Effector memory CD8-positive, alpha-beta T cell (primary cell): Measurements from ENCODE around the gene CYP3A5.
A peak's percentile ranks its signal among the peaks of the same experiment; 100 is the strongest.
"Not testable (repeated sequence)": the region's sequence is repeated elsewhere in the genome, so short reads cannot be mapped to it uniquely, and the experiment has no call there.

ENCODE experiments used
- ATAC-seq: fragments of 150-1000 bp; cut with Tn5 transposase; replicated peaks from 2 replicates; pipeline ENCODE4 v1.10.0; 2021; ENCODE audit warnings: mild to moderate bottlenecking, moderate library complexity
- DNase-seq, 3 experiments: peaks; one replicate each; pipeline ENCODE4 v3.0.0; 2021
- H3K27ac Mint-ChIP-seq, 2 donors: one replicate each; pipeline ENCODE4 v1.8.0; 2022; ENCODE audit warnings: mild to moderate bottlenecking in 2 of 2, mixed read lengths in 2 of 2, moderate library complexity in 2 of 2
- H3K27me3 Mint-ChIP-seq, 2 donors: one replicate each; pipeline ENCODE4 v1.8.0; 2022; ENCODE audit warnings: mixed read lengths in 2 of 2
- H3K36me3 Mint-ChIP-seq: one replicate; pipeline ENCODE4 v1.8.0; 2022; ENCODE audit warnings: mild to moderate bottlenecking, moderate library complexity, mixed read lengths; ENCODE audit not compliant: insufficient read depth
- H3K4me1 Mint-ChIP-seq, 2 donors: one replicate each; pipeline ENCODE4 v1.8.0; 2022; ENCODE audit warnings: low read depth in 2 of 2, mixed read lengths in 2 of 2
- H3K4me3 Mint-ChIP-seq, 2 donors: one replicate each; pipeline ENCODE4 v1.8.0; 2022; ENCODE audit warnings: mild to moderate bottlenecking in 2 of 2, mixed read lengths in 2 of 2, moderate library complexity in 2 of 2
- H3K9me3 Mint-ChIP-seq, 2 donors: one replicate each; pipeline ENCODE4 v1.8.0; 2022; ENCODE audit warnings: mixed read lengths in 2 of 2

Gene CYP3A5

DNA sequence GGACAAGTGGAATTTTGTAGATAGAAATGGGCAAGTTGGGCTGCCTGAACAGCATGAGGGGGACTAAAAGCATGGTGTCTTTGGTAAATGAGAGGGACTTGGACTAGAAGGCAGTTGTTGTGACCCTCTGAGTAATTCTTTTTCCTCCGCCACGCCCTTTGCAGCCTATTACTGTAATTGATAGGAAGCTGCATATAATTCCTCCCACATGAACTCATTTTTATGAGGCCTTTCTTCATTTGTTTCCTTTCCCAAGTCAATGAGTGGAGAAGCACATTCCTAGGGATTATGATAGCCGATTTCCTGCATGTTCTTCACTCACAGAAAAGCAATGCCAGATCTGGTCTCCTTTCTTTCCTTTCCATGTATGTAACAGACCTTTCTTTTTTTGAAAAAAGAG lies 35.4 kb downstream of the CYP3A5 start:
- H3K27me3 Mint-ChIP-seq: no peaks in the 10 kb centered on the region
- H3K4me3 Mint-ChIP-seq: no peak overlapping the region
- DNase-seq (no peak), ATAC-seq (no peak)
- peaks cover 3 to 11% of the 10 kb centered on the region in 2 donors for H3K4me1 Mint-ChIP-seq
- no peak overlapping the region for H3K27ac Mint-ChIP-seq
- H3K9me3 Mint-ChIP-seq: no peaks in the 10 kb centered on the region
- peaks cover 3% of the 10 kb centered on the region for H3K36me3 Mint-ChIP-seq

DNA sequence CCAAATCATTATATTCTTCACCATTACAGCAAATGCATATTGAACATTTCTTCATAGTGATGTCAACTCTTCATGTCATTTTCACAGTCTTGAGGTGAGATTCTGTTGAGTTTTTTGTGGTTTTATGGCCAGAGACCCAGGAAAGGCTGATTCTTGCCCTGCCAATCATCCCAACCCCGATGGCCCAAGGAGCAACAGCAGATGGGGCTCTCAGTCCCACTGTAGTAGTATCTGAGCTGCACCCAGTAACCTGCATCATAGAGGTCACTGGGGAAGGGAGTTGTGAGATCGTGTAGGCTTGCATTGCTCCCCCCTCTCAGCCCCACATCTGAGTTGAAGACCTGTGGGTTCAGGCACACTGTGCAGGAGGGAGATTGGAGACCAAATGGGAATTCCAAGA lies 36.3 kb downstream of the CYP3A5 start:
- no peak overlapping the region for H3K4me3 Mint-ChIP-seq
- H3K4me1 Mint-ChIP-seq: peaks cover 3 to 11% of the 10 kb centered on the region in 2 donors
- no peaks in the 10 kb centered on the region for H3K9me3 Mint-ChIP-seq
- no peak for ATAC-seq
- DNase-seq: no peak
- H3K27me3 Mint-ChIP-seq: no peaks in the 10 kb centered on the region
- peaks cover 3% of the 10 kb centered on the region for H3K36me3 Mint-ChIP-seq
- no peak overlapping the region for H3K27ac Mint-ChIP-seq

DNA sequence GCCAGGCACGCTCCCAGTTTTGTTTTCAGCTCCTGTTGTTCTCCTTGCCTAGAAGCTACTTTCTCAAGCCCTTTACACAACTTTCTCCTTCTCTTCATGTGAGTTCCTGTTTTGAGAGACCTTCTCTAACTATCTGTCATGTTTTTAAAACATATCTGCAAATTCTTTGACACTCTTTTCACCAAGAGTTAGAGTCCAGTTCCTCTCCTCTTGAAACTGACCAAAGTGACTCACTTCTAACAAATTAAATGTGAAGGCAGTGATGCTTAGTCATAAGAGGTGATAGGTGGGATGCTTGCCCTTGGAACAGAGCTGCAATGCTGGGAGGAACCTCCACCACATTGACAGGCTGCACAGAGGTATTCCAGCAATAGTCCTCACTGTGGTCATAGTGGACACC lies 37.8 kb downstream of the CYP3A5 start:
- no peaks in the 10 kb centered on the region for H3K36me3 Mint-ChIP-seq
- no peaks in the 10 kb centered on the region for H3K27me3 Mint-ChIP-seq
- ATAC-seq (no peak), DNase-seq (no peak)
- H3K4me1 Mint-ChIP-seq: peaks cover 3 to 11% of the 10 kb centered on the region in 2 donors
- H3K9me3 Mint-ChIP-seq: no peaks in the 10 kb centered on the region
- H3K4me3 Mint-ChIP-seq: no peak overlapping the region
- H3K27ac Mint-ChIP-seq: no peak overlapping the region

DNA sequence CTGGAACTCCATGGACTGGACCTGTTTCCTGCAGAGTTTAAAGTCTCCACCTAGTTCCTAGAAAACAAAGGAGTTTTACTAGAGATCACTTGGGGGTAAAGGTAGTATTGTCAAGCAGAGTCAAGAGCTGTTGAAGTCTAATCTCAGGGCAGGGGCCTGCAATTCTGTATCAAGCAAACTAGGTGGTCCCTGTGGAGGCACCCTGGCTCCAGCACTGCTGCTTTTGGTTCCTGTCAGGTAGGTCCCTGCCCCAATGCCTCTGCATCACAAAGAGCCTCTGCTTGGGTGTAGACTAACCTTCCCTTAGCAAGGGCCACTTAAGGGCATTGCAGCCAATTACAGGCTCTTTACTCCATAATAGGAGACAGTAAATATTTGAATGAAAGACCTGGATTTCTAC lies 40.5 kb downstream of the CYP3A5 start:
- no peaks in the 10 kb centered on the region for H3K4me1 Mint-ChIP-seq
- H3K9me3 Mint-ChIP-seq: no peaks in the 10 kb centered on the region
- DNase-seq: no peak
- no peaks in the 10 kb centered on the region for H3K27me3 Mint-ChIP-seq
- ATAC-seq: no peak
- no peak overlapping the region for H3K4me3 Mint-ChIP-seq
- H3K36me3 Mint-ChIP-seq: no peaks in the 10 kb centered on the region
- H3K27ac Mint-ChIP-seq: peak overlapping the region in 1 of 2 donors; percentile 22

DNA sequence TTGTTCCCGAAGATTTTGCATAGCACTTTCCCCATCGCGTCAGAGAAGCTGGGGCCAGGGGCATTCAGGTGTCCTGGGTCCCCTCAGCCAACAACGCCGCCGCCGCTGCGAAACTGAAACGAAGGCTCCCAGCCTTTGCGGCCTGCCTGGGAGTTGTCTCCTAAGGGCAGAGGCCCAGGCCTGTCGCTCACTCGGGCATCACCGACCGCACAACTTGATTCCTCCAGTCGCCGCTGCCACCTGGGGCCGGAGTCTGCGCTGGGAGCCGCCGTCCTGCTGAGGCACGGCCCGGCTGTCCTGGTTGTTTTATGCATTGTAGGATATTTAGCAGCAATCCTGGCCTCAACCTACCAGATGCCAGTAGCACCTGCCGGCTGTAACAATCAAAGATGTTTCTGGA lies 41.1 kb downstream of the CYP3A5 start:
- DNase-seq (no peak), ATAC-seq (no peak)
- Mint-ChIP-seq H3K4me1 (no peaks in the 10 kb centered on the region), H3K27me3 (no peaks in the 10 kb centered on the region), H3K36me3 (no peaks in the 10 kb centered on the region), H3K9me3 (no peaks in the 10 kb centered on the region), H3K4me3 (no peak overlapping the region), H3K27ac (no peak overlapping the region)

DNA sequence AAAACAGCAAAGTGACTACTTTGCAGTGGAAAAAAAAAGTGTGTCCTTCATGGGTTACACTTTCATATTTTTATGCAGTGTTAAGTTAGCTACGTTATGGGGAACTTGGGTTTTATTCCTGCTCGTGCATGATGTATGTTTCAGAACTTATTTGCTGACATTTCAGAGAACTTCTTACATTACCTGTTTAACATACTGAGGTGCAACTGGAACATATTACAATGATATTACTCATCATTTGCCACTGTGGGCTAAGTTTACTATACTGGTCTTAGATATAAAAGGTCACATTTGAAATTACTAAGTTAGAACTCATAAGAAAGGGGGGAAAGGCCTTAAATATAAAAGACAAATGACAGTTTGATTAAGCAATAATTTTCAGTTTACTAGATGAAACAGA lies 42.4 kb downstream of the CYP3A5 start:
- H3K27me3 Mint-ChIP-seq, ATAC-seq, H3K4me1 Mint-ChIP-seq, H3K36me3 Mint-ChIP-seq, H3K4me3 Mint-ChIP-seq, DNase-seq, H3K9me3 Mint-ChIP-seq: not testable (repeated sequence)
- peak overlapping the region; percentile 28 to 39 for H3K27ac Mint-ChIP-seq

DNA sequence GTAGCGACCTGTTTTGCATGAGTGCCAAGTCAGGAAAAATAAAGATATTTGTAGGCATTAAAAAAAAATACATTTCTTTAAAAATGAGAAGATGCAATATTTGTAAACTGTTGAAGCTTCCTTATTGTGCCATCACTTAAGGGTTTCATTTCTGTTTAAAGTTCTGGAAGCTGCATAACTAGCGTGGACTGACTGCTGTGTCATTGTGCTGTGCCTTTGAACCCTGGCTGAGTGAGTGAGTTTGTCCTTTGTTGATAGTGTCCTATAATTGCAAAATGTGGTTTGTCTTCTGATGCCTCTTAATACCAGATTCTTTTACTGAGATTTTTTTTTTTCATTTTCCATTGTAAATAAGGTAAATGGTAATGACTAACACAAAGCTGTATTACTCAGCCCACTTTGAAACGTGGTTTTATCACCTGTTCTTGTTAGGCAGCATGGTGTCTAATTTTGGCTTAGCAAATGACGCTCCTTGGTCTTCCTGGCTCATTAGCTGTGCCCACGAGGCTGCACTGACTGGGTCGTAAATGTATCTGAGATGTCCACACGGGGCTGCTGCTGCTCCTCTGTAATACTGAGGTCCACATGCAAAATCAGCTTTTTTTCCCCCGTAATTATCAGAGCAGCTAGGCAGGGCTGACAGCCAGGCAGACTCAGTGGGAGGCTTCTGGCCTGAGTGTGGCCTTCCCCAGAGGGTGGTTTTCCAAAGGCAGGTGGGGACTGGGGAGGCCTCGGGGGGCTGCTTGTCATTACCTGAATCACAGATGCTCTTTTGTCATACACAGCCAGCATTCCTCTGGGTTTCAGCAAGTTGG lies 48.3 kb downstream of the CYP3A5 start:
- Mint-ChIP-seq H3K27me3 (no peaks in the 10 kb centered on the region), H3K9me3 (no peaks in the 10 kb centered on the region), H3K4me1 (peaks cover 11 to 16% of the 10 kb centered on the region in 2 donors), H3K27ac (peak overlapping the region; percentile 71 to 74), H3K36me3 (peaks cover 38% of the 10 kb centered on the region), H3K4me3 (no peak overlapping the region)
- DNase-seq: no peak
- peak; percentile 74 for ATAC-seq

DNA sequence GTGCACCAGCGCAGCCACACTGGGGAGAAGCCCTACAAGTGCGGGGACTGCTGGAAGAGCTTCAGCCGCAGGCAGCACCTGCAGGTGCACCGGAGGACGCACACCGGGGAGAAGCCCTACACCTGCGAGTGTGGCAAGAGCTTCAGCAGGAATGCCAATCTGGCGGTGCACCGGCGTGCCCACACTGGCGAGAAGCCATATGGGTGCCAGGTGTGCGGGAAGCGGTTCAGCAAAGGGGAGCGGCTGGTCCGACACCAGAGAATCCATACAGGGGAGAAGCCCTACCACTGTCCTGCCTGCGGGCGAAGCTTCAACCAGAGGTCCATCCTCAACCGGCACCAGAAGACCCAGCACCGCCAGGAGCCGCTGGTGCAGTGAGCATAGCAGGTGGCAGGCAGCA lies 50.2 kb downstream of the CYP3A5 start:
- peaks cover 42% of the 10 kb centered on the region for H3K36me3 Mint-ChIP-seq
- no peaks in the 10 kb centered on the region for H3K9me3 Mint-ChIP-seq
- H3K27me3 Mint-ChIP-seq: no peaks in the 10 kb centered on the region

DNA sequence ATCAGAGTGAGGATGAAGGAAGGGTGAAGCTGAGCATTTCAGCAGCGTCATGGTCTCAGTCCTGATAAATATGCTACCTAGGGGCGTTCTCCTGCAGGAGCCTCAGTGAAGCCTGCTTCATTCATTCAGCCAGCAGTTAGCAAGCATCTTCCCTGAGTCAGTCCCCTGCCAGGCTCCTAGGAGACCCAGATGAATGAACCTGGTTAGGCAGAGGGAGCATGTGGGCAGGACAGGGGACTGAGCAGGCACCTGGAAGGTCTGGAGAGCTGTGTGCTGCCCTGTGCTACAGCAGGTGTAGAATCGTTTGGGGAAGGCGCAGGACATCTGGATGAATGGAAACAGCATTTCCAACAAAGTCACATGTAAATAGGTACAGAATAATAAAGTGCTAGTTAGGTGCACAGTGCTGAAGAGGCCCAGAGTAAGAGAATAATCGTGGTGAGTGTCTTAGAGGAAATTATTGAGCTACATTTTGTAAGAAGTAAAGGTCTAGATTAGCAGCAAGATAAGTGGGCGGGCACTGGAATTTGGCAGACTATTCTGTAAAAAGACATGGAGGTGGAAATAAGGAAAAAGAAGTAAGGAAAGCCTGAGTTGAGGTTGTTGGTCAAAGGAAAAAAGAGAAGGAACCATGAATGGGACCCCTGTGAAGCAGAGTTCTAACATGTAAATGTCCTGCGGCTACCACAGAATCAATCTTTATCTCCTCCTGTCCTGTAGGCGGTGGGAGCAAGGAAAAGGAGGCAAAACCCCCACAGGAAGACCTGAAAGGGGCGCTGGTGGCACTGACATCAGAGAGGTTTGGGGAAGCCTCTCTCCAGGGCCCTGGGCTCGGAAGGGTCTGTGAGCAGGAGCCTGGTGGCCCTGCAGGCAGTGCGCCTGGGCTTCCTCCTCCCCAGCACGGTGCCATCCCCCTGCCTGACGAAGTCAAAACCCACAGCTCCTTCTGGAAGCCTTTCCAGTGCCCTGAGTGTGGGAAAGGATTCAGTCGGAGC lies 51.0 kb downstream of the CYP3A5 start:
- peak overlapping the region in 1 of 2 donors; percentile 6 for H3K27ac Mint-ChIP-seq
- no peaks in the 10 kb centered on the region for H3K27me3 Mint-ChIP-seq
- ATAC-seq (no peak), DNase-seq (no peak)
- peaks cover 31 to 41% of the 10 kb centered on the region in 2 donors for H3K4me1 Mint-ChIP-seq
- peaks cover 51% of the 10 kb centered on the region for H3K36me3 Mint-ChIP-seq
- H3K9me3 Mint-ChIP-seq: no peaks in the 10 kb centered on the region
- H3K4me3 Mint-ChIP-seq: no peak overlapping the region

More for the DNA sequence above, 50.2 kb downstream of the CYP3A5 start:
- no peak for DNase-seq
- Mint-ChIP-seq H3K4me3 (no peak overlapping the region), H3K4me1 (peaks cover 23 to 32% of the 10 kb centered on the region in 2 donors), H3K27ac (no peak overlapping the region)
- no peak for ATAC-seq

DNA sequence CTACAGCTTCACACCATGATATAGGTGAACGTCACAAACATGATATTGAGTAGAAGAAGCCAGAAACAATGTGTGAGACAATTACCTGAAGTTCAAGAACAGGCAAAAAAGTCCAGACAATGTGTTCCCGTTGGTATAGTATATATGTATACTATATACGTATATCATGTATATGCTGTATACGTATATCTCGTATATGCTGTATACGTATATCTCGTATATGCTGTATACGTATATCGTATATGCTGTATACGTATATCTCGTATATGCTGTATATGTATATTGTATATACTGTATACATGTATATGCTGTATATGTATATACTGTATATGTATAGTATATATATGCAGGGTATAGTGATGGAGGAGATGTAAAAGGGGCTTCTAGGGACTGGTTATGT lies 52.3 kb downstream of the CYP3A5 start:
- no peaks in the 10 kb centered on the region for H3K27me3 Mint-ChIP-seq
- DNase-seq (no peak), ATAC-seq (no peak)
- no peak overlapping the region for H3K27ac Mint-ChIP-seq
- H3K9me3 Mint-ChIP-seq: no peaks in the 10 kb centered on the region
- no peak overlapping the region for H3K4me3 Mint-ChIP-seq
- H3K4me1 Mint-ChIP-seq: peaks cover 42 to 49% of the 10 kb centered on the region in 2 donors
- peaks cover 55% of the 10 kb centered on the region for H3K36me3 Mint-ChIP-seq

DNA sequence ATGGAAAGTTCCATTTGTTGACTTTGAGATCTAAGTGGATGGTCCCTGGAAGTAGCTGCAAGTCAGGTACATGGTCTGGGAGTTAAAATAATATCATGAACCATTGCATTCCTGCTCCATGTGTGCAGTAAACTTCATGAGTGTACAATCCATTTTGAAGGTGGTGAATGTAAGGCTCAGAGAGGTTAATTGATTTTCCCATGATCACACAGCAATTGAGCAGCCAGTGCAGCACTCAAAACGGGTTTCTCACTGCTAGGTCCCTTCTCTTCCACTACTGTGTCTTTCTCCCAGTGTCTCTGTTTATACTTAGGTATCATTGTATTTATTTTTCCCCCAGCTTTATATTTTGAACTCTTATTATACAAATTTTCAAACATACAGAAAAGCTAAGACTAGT lies 53.1 kb downstream of the CYP3A5 start:
- H3K4me3 Mint-ChIP-seq: no peak overlapping the region

DNA sequence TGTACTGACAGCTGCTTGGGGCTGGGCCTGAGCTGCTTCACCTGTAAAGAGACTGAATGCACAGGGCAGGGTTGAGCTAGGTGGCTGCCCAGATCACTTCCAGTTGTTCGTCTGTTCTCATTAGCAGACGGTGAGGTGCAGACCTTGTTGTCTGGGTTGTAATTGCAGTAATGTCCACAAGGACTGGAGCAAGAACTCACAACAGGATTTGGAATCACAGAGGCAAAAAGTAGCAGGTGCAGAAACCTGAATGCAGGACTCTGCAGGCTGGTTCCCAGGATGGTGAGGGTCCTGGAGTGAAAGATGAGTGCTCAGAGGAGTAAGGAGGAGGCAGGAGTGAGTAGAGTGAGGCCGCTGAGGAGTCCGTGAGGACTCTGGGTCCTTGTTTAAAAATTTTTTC lies 53.8 kb downstream of the CYP3A5 start:
- Mint-ChIP-seq H3K9me3 (no peaks in the 10 kb centered on the region), H3K4me3 (no peak overlapping the region), H3K36me3 (peaks cover 62% of the 10 kb centered on the region), H3K27me3 (no peaks in the 10 kb centered on the region), H3K4me1 (peaks cover 38 to 40% of the 10 kb centered on the region in 2 donors), H3K27ac (peak overlapping the region; percentile 94 to 96)
- no peak for ATAC-seq
- no peak for DNase-seq

More for the DNA sequence above, 53.1 kb downstream of the CYP3A5 start:
- peaks cover 39 to 47% of the 10 kb centered on the region in 2 donors for H3K4me1 Mint-ChIP-seq
- H3K36me3 Mint-ChIP-seq: peaks cover 56% of the 10 kb centered on the region
- peak overlapping the region; percentile 94 to 96 for H3K27ac Mint-ChIP-seq
- no peaks in the 10 kb centered on the region for H3K9me3 Mint-ChIP-seq
- H3K27me3 Mint-ChIP-seq: no peaks in the 10 kb centered on the region
- no peak for DNase-seq
- no peak for ATAC-seq

DNA sequence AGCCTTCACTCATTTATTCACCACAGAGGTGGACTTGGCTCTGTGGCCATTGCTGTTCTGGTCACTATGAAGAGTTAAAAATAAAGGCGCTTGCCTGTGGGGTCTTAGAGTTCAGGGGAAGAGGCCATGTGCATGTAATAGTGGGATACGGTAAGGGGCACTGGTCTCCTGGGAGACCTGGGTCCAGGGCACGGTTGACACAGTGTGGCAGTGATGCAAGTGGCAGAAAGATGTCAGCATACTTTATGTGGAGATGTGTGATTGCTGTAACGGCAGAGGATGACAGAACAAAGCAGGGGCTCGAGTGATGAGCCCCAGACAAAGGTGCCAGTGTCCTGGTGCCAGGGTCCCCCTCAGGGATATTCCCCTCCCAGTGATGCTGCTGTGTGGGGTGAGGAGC lies 54.5 kb downstream of the CYP3A5 start:
- Mint-ChIP-seq H3K4me1 (peaks cover 34% of the 10 kb centered on the region in 2 donors), H3K9me3 (no peaks in the 10 kb centered on the region), H3K36me3 (peaks cover 65% of the 10 kb centered on the region), H3K4me3 (peak overlapping the region; percentile 89 to 92), H3K27me3 (no peaks in the 10 kb centered on the region), H3K27ac (peak overlapping the region; percentile 94 to 98)
- DNase-seq (no peak), ATAC-seq (no peak)
